Trophoblast cell (in vitro differentiated cells and primary cell): ENCODE data around the gene DPY19L1.

Experiments
- DNase-seq, 2 donors: peaks; one replicate each; pipeline ENCODE4 v3.0.0-alpha.2; 2016
- H2AFZ ChIP-seq: 2 replicates; pipeline ENCODE4 v1.6.1; 2013; ENCODE audit warnings: low read length, moderate library complexity, mild to moderate bottlenecking; ENCODE audit not compliant: insufficient read depth, poor library complexity
- H2AK5ac ChIP-seq: 2 replicates; pipeline ENCODE4 v1.6.1; 2013; ENCODE audit warnings: mild to moderate bottlenecking, low read length
- H2BK120ac ChIP-seq: 2 replicates; pipeline ENCODE4 v1.6.1; 2013; ENCODE audit warnings: low read length, mild to moderate bottlenecking, moderate library complexity; ENCODE audit not compliant: insufficient read depth, poor library complexity
- H2BK12ac ChIP-seq: 2 replicates; pipeline ENCODE4 v1.6.1; 2013; ENCODE audit warnings: mild to moderate bottlenecking, low read length, moderate library complexity
- H2BK5ac ChIP-seq: 2 replicates; pipeline ENCODE4 v1.6.1; 2013; ENCODE audit warnings: low read length, low read depth, moderate library complexity, mild to moderate bottlenecking; ENCODE audit not compliant: poor library complexity
- H3K14ac ChIP-seq: 2 replicates; pipeline ENCODE4 v1.6.1; 2013; ENCODE audit warnings: mild to moderate bottlenecking, low read length
- H3K18ac ChIP-seq: 2 replicates; pipeline ENCODE4 v1.6.1; 2013; ENCODE audit warnings: mild to moderate bottlenecking, low read length
- H3K23ac ChIP-seq: 2 replicates; pipeline ENCODE4 v1.6.1; 2013; ENCODE audit warnings: low read length
- H3K27ac ChIP-seq: 2 replicates; pipeline ENCODE4 v1.5.1; 2013; ENCODE audit warnings: low read depth, mild to moderate bottlenecking, inconsistent platforms, low read length, moderate library complexity
- H3K27me3 ChIP-seq: 2 replicates; pipeline ENCODE4 v1.6.1; 2013; ENCODE audit warnings: inconsistent platforms, mild to moderate bottlenecking, low read length, moderate library complexity; ENCODE audit not compliant: insufficient read depth
- H3K36me3 ChIP-seq, 2 experiments: 1 replicate in 1 of 2; 2 replicates in 1 of 2; pipeline ENCODE4 v1.6.1; 2013; ENCODE audit warnings: low read length in 2 of 2, mild to moderate bottlenecking in 2 of 2, moderate library complexity in 1 of 2; ENCODE audit not compliant: insufficient read depth in 2 of 2, control insufficient read depth in 1 of 2
- H3K4ac ChIP-seq: 2 replicates; pipeline ENCODE4 v1.6.1; 2013; ENCODE audit warnings: low read depth, mild to moderate bottlenecking, low read length, moderate library complexity
- H3K4me1 ChIP-seq, 2 experiments: 1 replicate in 1 of 2; 2 replicates in 1 of 2; pipeline ENCODE4 v1.6.1; 2013; ENCODE audit warnings: low read length in 2 of 2, mild to moderate bottlenecking in 2 of 2, moderate library complexity in 1 of 2; ENCODE audit not compliant: insufficient read depth in 2 of 2, control insufficient read depth in 1 of 2
- H3K4me2 ChIP-seq: 2 replicates; pipeline ENCODE4 v1.6.1; 2013; ENCODE audit warnings: inconsistent platforms, mild to moderate bottlenecking, low read length, moderate library complexity
- H3K4me3 ChIP-seq: 2 replicates; pipeline ENCODE4 v1.5.1; 2013; ENCODE audit warnings: mild to moderate bottlenecking, low read depth, low read length, inconsistent platforms
- H3K79me1 ChIP-seq: one replicate; pipeline ENCODE4 v1.6.1; 2013; ENCODE audit warnings: low read length
- H3K79me2 ChIP-seq: 2 replicates; pipeline ENCODE4 v1.6.1; 2013; ENCODE audit warnings: low read length, mild to moderate bottlenecking; ENCODE audit not compliant: control insufficient read depth, insufficient read depth, poor library complexity
- H3K9ac ChIP-seq: 2 replicates; pipeline ENCODE4 v1.6.1; 2013; ENCODE audit warnings: mild to moderate bottlenecking, low read length
- H3K9me3 ChIP-seq: 2 replicates; pipeline ENCODE4 v1.6.1; 2013; ENCODE audit warnings: low read depth, mild to moderate bottlenecking, control low read depth, inconsistent platforms, low read length; ENCODE audit not compliant: insufficient read depth
- H4K12ac ChIP-seq: 2 replicates; pipeline ENCODE4 v1.6.1; 2013; ENCODE audit warnings: low read depth, mild to moderate bottlenecking, low read length, moderate library complexity
- H4K8ac ChIP-seq: 2 replicates; pipeline ENCODE4 v1.6.1; 2013; ENCODE audit warnings: low read depth, mild to moderate bottlenecking, low read length, moderate library complexity
- H4K91ac ChIP-seq: one replicate; pipeline ENCODE4 v1.6.1; 2013; ENCODE audit warnings: low read depth, mild to moderate bottlenecking, low read length, moderate library complexity
- WGBS: extraction: QIAGEN DNeasy Blood & Tissue Kit; methylation state at CpG from one replicate; pipeline ENCODE4 v1.1.7; 2013; ENCODE audit warnings: missing lambda C conversion rate; ENCODE audit not compliant: insufficient read length, insufficient coverage; ENCODE audit errors: extremely low coverage; 5-methylcytosine and 5-hydroxymethylcytosine counted together

DPY19L1 gene

GRCh38 chr7:35011085-35011484 is 26.2 kb downstream of the DPY19L1 start:
- no peak overlapping the region for H4K8ac ChIP-seq
- H3K4ac ChIP-seq = no peak overlapping the region
- peaks cover 6 to 11% of the 10 kb centered on the region in 2 experiments for H3K36me3 ChIP-seq
- H2BK120ac ChIP-seq = no peak overlapping the region
- peaks cover 0 to 6% of the 10 kb centered on the region in 2 experiments for H3K4me1 ChIP-seq
- no peak overlapping the region for H3K4me3 ChIP-seq
- no peak overlapping the region for H2AFZ ChIP-seq
- DNase-seq = no peak
- no peak overlapping the region for H4K12ac ChIP-seq
- WGBS = no CpG with 5 or more reads among the region's 3 CpGs
- no peak overlapping the region for H3K4me2 ChIP-seq
- no peak overlapping the region for H3K14ac ChIP-seq
- H3K79me2 ChIP-seq = no peaks in the 10 kb centered on the region
- H3K18ac ChIP-seq = no peak overlapping the region
- H3K9me3 ChIP-seq = no peaks in the 10 kb centered on the region
- H3K27ac ChIP-seq = no peak overlapping the region
- H4K91ac ChIP-seq = no peak overlapping the region
- H3K23ac ChIP-seq = no peak overlapping the region
- H2BK12ac ChIP-seq = no peak overlapping the region
- no peak overlapping the region for H2AK5ac ChIP-seq
- no peak overlapping the region for H3K9ac ChIP-seq
- no peaks in the 10 kb centered on the region for H3K27me3 ChIP-seq
- no peaks in the 10 kb centered on the region for H3K79me1 ChIP-seq
- no peak overlapping the region for H2BK5ac ChIP-seq

DNA sequence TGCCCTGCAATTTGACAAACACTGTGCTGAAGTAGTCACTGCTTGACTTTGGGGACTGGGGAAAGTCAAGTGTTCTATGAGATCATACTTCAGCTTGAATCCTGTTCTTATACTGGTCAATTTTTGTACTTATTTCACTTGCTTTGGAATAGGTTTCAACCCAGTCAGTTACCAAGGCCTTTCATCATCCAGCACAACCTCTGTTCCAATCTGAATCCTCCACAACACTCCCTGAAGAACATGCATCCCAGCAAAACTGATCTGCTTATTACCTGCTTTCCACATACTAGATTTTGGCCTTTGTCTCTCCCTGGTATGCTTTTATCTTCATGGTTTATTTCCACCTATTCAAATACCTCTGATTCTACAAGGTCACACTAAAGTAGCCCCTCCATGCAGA is 29.5 kb downstream of the DPY19L1 start:
- H2AK5ac ChIP-seq = no peak overlapping the region
- H3K27me3 ChIP-seq = no peaks in the 10 kb centered on the region
- no peak overlapping the region for H3K4ac ChIP-seq
- no peak overlapping the region for H2BK12ac ChIP-seq
- no peak overlapping the region for H4K8ac ChIP-seq
- H3K4me1 ChIP-seq = peaks cover 9 to 13% of the 10 kb centered on the region in 2 experiments
- H3K4me2 ChIP-seq = no peak overlapping the region
- peaks cover 12% of the 10 kb centered on the region for H3K79me1 ChIP-seq
- no peak overlapping the region for H2BK120ac ChIP-seq
- no peaks in the 10 kb centered on the region for H3K9me3 ChIP-seq
- H3K14ac ChIP-seq = no peak overlapping the region
- H3K18ac ChIP-seq = no peak overlapping the region
- H3K36me3 ChIP-seq = peaks cover 6 to 9% of the 10 kb centered on the region in 2 experiments
- H3K9ac ChIP-seq = no peak overlapping the region
- no peak overlapping the region for H3K27ac ChIP-seq
- H3K4me3 ChIP-seq = no peak overlapping the region
- peaks cover 5% of the 10 kb centered on the region for H3K79me2 ChIP-seq
- no peak overlapping the region for H3K23ac ChIP-seq
- H2AFZ ChIP-seq = no peak overlapping the region
- DNase-seq = no peak
- H2BK5ac ChIP-seq = no peak overlapping the region
- H4K12ac ChIP-seq = no peak overlapping the region
- no peak overlapping the region for H4K91ac ChIP-seq

DNA sequence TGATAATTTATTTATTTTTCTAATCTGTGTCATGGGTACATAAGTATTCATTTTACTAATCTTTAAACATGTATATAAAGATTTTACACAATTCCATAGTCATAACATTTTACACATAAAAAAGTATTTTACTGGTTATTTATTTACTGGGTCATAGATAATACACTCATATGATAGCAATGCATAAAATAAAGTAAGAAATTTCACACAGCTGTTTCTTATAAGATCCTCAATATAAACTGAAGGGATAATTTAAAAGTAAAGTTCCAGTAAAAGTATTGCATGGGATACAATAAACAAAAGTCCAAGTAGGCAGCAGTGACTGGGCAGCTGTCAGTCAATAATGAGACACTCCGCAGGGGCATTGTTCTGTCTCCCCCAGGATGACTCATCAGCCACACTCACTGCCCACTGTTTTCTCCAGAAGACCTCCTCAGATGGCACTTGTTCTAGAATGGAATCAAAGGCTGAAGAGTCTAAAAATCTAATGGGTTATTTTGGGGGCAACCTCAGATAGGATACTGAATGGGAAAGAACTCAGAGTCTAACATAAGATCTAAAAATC is 32.7 kb downstream of the DPY19L1 start:
- no CpG with 5 or more reads among the region's 1 CpG for WGBS
- H4K8ac ChIP-seq = no peak overlapping the region

DNA sequence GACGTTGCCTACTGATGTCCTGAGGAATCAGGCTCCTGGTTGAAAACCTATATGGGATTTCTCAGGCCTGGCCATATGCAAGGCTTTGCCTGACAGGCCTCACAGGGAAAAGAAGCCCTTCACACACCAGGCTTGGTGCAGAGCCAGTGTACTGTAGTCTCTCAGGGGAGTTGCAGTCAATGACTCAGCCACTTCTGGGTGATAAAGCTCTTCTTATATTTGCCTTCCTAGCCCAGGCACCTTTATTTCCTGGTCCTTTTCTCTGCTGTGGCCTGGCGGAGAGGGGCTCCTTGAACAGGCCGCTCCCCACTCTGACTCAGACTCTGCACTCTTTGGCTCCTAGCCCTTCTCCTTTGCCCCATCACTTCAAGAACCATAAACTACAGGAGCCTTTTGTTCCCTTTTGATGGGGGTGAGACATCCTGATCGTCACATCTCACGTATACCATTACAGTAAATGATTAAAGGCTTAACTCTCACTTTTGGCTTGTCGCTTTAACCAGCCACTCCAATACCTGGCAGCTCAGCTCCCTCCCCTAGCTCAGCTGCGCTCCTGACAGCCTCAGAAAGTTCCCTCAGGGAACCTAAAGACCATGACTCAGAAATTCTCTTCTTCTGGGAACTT is 33.5 kb downstream of the DPY19L1 start:
- peak overlapping the region; percentile 56 for H2AFZ ChIP-seq
- peak overlapping the region; percentile 35 for H2BK120ac ChIP-seq
- H3K4me3 ChIP-seq = no peak overlapping the region
- no peaks in the 10 kb centered on the region for H3K36me3 ChIP-seq
- H3K18ac ChIP-seq = peak overlapping the region; percentile 91
- DNase-seq = peak; percentile 15 to 54
- peaks cover 5% of the 10 kb centered on the region for H3K79me2 ChIP-seq
- peak overlapping the region; percentile 89 for H4K8ac ChIP-seq
- peak overlapping the region; percentile 94 for H3K27ac ChIP-seq
- H3K79me1 ChIP-seq = peaks cover 15% of the 10 kb centered on the region
- peak overlapping the region; percentile 96 for H4K91ac ChIP-seq
- no peaks in the 10 kb centered on the region for H3K27me3 ChIP-seq
- peak overlapping the region; percentile 17 for H3K4me2 ChIP-seq
- H2BK5ac ChIP-seq = peak overlapping the region; percentile 87
- H2AK5ac ChIP-seq = peak overlapping the region; percentile 18
- H3K4ac ChIP-seq = no peak overlapping the region
- peak overlapping the region; percentile 79 for H2BK12ac ChIP-seq
- H3K4me1 ChIP-seq = peaks cover 12 to 16% of the 10 kb centered on the region in 2 experiments
- WGBS = no CpG with 5 or more reads among the region's 7 CpGs
- no peak overlapping the region for H3K9ac ChIP-seq
- peak overlapping the region; percentile 95 for H3K14ac ChIP-seq
- peak overlapping the region; percentile 60 for H4K12ac ChIP-seq
- H3K23ac ChIP-seq = no peak overlapping the region
- no peaks in the 10 kb centered on the region for H3K9me3 ChIP-seq

More for the DNA sequence above, 32.7 kb downstream of the DPY19L1 start:
- H3K9ac ChIP-seq = no peak overlapping the region
- no peak overlapping the region for H3K4ac ChIP-seq
- H2BK12ac ChIP-seq = no peak overlapping the region
- H4K12ac ChIP-seq = no peak overlapping the region
- no peak for DNase-seq
- peak overlapping the region; percentile 19 for H2BK5ac ChIP-seq
- H3K14ac ChIP-seq = no peak overlapping the region
- no peaks in the 10 kb centered on the region for H3K36me3 ChIP-seq
- no peak overlapping the region for H2AK5ac ChIP-seq
- peaks cover 15% of the 10 kb centered on the region for H3K79me1 ChIP-seq
- peaks cover 5% of the 10 kb centered on the region for H3K79me2 ChIP-seq
- H3K18ac ChIP-seq = no peak overlapping the region
- no peak overlapping the region for H2AFZ ChIP-seq
- no peak overlapping the region for H3K4me3 ChIP-seq
- H3K4me2 ChIP-seq = no peak overlapping the region
- no peak overlapping the region for H2BK120ac ChIP-seq
- no peak overlapping the region for H3K23ac ChIP-seq
- H3K4me1 ChIP-seq = peaks cover 12 to 16% of the 10 kb centered on the region in 2 experiments
- peak overlapping the region; percentile 18 for H4K91ac ChIP-seq
- no peaks in the 10 kb centered on the region for H3K27me3 ChIP-seq
- H3K27ac ChIP-seq = peak overlapping the region; percentile 73
- no peaks in the 10 kb centered on the region for H3K9me3 ChIP-seq
